NCI-H1417 (cell line): ENCODE results near the gene LRP1-AS.

Experiments used
- DNase-seq, 3 experiments: peaks; one replicate each; lab custom pipeline; 2025; lab: John Stamatoyannopoulos, UW

The LRP1-AS gene

DNA sequence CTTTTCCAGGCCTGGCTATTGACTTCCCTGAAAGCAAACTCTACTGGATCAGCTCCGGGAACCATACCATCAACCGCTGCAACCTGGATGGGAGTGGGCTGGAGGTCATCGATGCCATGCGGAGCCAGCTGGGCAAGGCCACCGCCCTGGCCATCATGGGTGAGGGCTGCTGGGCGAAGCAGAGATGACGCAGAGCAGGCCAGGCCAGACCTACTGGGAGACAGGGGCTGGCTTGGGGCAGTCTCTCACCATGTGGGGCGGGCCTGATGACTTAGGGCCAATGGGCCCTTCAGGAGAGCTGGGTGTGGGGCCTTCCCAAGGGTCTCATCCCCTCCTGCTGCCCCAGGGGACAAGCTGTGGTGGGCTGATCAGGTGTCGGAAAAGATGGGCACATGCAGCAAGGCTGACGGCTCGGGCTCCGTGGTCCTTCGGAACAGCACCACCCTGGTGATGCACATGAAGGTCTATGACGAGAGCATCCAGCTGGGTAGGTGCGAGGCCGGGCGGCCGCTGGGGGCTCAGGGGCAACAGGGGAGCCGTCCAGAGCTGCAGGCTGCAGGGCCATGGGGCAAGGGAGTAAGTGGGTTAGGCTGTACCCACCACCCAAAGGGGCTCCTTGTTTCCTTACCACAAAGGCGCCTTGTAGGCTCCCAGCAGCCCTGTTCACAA is 33.0 kb upstream of the LRP1-AS start:
- DNase-seq: no peak

DNA sequence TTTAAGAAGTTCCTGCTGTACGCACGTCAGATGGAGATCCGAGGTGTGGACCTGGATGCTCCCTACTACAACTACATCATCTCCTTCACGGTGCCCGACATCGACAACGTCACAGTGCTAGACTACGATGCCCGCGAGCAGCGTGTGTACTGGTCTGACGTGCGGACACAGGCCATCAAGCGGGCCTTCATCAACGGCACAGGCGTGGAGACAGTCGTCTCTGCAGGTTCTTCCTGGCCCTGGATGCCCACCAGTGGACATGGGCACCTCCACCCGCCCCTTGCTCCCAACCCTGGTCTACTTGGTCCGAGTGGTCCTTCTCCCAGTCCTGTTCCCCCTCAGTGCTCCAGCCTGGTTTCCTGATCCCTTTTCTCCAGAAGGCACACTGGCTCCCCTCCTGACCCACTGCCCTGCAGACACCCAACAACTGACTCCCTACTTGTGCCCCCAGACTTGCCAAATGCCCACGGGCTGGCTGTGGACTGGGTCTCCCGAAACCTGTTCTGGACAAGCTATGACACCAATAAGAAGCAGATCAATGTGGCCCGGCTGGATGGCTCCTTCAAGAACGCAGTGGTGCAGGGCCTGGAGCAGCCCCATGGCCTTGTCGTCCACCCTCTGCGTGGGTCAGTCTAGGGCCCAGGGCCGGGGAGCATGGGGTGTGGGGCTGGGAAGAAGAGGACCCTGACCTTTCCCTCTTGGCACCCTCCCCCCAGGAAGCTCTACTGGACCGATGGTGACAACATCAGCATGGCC is 32.1 kb upstream of the LRP1-AS start:
- no peak for DNase-seq

DNA sequence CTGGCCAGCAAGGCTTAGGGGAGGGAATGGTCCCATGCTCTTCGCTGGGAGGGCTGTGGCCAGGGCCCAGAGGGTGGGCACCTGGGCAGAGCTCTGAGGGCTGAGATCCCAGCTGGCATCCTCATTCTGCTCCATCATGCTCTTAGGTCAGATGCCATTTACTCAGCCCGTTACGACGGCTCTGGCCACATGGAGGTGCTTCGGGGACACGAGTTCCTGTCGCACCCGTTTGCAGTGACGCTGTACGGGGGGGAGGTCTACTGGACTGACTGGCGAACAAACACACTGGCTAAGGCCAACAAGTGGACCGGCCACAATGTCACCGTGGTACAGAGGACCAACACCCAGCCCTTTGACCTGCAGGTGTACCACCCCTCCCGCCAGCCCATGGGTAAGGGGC is 30.8 kb upstream of the LRP1-AS start:
- no peak for DNase-seq

DNA sequence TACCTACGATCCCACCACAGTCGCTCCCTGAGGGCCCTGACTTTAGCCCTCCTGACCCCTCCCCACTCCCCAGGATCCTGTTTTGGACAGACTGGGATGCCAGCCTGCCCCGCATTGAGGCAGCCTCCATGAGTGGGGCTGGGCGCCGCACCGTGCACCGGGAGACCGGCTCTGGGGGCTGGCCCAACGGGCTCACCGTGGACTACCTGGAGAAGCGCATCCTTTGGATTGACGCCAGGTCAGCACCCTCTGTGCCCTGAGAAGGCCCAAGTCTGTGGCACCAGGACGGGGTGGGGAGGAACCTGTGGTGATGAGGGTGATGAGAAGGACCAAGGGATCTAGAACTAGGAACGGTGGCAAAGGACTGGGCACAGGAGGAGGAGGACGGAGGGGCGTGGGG is 29.9 kb upstream of the LRP1-AS start:
- DNase-seq: no peak

DNA sequence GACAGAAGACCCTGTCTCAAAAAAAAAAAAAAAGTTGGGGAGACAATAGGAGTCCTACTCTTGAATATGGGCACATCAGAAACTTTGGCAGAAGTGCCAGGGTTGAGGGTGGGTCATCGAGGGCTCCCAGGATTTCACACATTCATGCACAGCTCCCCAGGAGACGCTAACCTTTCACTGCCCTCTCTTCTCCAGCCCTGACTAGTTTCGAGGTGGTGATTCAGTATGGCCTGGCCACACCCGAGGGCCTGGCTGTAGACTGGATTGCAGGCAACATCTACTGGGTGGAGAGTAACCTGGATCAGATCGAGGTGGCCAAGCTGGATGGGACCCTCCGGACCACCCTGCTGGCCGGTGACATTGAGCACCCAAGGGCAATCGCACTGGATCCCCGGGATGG is 29.4 kb upstream of the LRP1-AS start:
- DNase-seq: no peak

DNA sequence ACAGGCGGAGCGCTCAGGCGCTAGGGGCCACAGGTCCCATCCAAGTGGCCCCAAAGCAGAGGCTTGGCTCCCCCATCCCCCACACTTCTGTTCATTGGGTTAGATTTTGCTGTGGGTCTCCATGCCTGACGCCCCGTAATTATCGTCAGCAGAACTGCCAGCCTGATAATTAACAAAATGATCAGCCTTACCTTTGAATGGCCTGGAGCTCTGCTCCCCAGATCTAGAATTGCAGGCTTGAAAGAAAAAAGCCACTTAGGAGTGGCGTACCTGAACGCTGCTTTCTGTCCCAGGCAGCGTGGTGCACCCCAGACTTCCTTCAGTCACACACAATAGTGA is 28.7 kb upstream of the LRP1-AS start:
- no peak for DNase-seq

DNA sequence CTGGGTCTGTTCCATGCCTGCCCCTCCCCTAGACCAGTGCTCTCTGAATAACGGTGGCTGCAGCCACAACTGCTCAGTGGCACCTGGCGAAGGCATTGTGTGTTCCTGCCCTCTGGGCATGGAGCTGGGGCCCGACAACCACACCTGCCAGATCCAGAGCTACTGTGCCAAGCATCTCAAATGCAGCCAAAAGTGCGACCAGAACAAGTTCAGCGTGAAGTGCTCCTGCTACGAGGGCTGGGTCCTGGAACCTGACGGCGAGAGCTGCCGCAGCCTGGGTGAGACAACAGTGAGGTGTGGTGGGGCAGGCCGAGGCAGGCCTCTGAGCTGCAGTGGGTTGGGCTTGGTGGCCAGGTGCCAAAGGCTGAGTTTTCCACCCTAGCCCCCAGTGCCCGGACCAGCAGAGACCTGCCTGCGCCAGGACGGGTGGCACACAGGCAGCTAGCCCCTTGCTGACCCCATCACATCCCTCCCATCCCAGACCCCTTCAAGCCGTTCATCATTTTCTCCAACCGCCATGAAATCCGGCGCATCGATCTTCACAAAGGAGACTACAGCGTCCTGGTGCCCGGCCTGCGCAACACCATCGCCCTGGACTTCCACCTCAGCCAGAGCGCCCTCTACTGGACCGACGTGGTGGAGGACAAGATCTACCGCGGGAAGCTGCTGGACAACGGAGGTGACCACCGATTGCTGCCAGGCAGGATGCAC is 28.2 kb upstream of the LRP1-AS start:
- peak; percentile 89 to 93 (median 92) for DNase-seq

DNA sequence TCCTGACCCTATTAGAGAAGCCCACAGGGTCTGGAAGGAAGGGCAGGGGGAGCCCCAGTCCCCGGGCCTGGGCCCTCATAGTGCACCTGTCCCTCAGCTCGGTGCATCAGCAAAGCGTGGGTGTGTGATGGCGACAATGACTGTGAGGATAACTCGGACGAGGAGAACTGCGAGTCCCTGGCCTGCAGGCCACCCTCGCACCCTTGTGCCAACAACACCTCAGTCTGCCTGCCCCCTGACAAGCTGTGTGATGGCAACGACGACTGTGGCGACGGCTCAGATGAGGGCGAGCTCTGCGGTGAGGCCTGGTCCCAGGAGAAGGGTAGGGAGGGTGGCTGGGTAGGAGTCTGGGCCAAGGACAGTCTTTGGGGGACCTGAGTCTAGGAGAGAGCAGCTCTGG is 26.3 kb upstream of the LRP1-AS start:
- no peak for DNase-seq

DNA sequence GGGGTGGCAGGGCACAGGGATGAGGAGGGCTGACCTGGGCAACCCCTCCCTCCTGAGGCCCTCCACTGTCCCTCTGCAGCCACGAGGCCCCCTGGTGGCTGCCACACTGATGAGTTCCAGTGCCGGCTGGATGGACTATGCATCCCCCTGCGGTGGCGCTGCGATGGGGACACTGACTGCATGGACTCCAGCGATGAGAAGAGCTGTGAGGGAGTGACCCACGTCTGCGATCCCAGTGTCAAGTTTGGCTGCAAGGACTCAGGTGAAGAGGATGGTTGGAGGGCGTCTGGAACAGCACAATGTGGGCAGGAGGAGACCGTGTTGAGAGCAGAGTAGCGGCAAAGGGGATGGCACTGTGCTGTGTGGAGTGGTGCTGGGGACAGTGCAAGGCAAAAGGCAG is 25.7 kb upstream of the LRP1-AS start:
- DNase-seq: peak in 1 of 3 experiments; percentile 5

DNA sequence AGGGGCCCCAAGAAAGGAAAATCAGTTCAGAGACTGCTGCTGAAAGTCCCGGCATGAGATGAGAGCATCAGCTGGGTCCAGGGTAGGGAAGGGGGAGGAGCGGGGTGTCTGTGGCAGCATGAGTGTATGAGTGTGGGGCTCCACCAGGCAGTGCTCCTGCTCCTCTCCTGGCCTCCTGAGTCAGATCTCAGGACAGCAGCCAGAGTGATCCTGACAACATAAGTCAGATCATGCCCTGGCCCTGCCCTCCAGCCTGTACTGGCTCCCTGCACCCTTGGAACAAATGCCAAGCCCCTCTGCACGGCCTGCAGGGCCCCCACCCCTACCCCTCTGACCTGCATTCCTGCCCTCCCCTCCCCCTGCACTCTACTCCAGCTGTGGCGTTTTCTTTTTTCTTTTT is 24.2 kb upstream of the LRP1-AS start:
- DNase-seq: no peak

DNA sequence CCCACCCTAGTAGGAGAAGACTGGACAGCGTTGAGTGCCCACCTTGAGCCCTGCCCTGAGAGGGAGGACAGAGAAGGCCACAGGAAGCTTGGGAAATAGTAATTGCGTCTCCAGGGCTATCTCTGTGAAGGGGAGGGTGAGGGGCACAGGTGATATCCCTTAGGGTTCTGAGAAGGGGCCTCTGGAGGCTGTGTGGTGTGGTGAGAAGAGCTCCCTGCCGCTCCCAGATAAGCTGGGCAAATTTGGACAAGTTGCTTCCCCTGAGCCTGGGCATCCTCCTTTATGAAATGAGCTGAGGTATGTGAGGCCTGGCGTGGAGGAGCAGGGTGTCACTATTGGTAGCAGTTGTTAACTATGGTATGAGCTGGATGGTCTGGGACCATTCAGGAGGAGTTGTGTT is 23.5 kb upstream of the LRP1-AS start:
- DNase-seq: no peak

DNA sequence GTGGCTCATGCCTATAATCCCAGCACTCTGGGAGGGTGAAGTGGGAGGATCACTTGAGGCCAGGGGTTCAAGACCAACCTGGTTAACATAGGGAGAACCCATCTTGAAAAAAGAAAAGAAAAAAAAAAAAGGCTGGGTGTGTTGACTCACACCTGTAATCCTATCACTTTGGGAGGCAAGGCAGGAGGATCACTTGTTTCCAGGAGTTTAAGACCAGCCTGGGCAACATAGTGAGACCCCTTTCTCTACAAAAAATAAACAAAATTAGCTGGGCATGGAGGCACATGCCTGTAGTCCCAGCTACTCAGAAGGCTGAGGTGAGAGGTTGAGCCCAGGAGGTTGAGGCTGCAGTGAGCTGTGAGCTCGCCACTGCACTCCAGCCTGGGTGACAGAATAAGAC is 23.0 kb upstream of the LRP1-AS start:
- no peak for DNase-seq

DNA sequence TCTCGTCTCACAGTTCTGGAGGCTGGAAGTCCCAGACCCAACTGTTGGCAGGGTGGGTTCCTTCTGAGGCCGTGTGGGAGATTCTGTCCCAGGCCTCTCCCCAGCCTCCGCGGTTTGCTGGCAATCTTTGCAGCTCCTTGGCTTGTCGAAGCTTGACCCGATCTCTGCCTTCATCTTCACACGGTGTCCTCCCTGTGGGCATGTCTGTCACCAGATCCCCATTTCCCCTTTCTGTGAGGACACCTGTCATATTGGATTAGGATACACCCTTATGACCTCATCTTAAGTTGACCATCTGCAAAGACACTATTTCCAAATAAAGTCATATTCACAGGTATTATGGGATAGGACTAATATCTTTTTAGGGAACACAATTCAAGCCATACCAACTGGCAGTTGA is 22.6 kb upstream of the LRP1-AS start:
- no peak for DNase-seq

DNA sequence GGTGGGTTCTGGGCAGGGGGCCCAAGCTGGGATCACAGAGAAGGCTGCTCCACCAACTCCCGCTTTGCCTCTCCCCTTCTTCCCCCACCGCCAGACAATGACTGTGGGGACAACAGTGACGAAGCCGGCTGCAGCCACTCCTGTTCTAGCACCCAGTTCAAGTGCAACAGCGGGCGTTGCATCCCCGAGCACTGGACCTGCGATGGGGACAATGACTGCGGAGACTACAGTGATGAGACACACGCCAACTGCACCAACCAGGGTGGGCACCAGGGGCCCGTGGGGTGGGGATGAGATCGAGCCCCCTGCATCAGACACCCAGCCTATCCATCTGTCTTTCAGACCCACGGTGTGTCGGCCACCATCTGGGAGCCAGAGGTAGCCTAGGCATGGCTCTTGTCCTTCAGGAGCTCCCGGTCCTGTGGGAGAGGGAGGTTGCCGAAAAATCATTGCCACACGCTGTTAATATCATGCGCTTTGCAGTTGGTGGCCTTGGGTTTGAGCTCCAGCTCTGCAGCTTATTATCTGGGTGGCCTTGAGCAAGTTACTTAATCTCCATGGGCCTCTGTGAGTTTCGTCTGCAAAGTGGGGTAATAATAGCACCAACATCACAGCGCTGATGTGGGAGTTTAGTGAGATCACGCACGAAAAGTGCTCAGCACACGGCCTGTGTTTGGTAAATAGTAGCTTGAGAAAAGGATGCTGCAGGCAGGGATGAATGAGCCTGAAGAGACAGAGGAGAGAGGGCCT is 21.8 kb upstream of the LRP1-AS start:
- no peak for DNase-seq

DNA sequence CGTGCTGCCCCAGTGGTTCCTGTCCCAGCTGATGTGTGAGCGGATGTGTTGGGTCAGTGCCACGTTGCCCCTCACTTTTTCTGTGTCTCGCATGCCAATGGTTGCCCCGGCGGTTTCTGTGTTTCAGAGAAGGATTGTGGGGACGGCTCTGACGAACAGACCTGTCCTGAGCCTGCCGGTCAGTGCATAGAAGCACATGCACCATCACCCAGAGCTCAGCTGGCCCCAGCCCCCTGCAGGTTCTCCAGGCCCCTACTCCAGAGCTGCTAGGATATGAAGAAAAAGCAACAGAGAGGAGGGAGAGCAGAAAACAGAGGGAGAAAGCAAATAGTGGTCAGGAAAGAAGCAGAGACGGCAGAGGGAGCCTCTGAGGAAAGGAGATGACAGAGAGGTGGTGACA is 20.6 kb upstream of the LRP1-AS start:
- DNase-seq: no peak

DNA sequence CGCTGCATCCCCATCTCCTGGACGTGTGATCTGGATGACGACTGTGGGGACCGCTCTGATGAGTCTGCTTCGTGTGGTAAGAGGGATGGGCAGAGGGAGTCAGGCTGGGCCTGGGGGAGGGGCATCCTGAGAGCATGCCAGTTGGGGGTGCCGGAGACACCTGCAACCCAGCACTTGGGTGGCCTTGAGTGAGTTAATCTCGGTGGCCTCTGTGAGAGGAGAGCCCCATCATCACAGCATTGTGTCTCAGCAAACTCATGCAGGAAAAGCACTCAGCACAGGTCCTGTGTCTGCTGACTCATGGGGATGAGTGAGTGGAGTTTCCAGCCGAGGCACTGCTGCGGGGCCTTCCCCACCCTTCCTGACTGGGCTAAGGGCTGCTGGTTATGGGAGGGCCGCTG is 19.6 kb upstream of the LRP1-AS start:
- no peak for DNase-seq

DNA sequence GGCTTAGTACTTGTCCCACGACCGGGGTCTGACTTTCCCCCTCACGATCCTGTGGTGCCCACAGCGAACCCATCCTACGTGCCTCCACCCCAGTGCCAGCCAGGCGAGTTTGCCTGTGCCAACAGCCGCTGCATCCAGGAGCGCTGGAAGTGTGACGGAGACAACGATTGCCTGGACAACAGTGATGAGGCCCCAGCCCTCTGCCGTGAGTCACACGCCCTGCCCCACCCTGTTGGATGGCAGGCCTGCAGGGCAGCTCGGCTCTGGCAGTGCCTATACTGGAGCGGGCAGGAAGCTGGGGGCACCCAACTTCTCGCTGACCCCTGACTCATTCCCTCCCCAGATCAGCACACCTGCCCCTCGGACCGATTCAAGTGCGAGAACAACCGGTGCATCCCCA is 18.3 kb upstream of the LRP1-AS start:
- no peak for DNase-seq

DNA sequence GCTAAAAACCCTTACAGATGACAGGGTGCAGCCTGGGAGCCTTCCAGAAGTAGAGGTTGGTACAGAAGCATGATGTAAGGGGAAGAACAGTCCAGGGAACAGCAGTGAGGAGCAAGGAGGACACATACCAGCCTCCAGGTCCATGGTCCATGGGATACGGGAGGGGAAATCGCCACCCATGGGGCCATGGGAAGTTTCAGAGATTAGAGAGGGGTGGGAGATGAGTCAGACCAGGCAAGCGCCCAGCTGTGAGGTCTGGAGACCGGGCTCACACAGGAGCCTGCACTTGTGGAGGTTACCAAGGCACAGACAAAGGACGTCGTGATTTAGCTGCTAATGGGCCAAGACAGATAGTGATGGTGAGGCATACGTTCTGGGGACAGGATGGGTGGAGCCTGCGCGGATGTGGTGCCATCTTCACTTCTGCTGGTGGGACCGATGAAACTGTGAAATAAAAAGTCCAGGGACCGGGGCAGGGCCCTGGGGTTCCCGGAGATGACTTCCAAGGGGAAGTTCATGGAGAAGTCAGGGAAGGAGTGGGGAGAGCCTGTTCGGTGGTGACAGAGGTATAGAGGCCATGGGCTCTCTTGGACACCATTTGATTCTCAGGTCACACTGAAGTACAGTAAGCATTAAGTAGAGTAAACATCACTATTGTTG is 17.7 kb upstream of the LRP1-AS start:
- no peak for DNase-seq

DNA sequence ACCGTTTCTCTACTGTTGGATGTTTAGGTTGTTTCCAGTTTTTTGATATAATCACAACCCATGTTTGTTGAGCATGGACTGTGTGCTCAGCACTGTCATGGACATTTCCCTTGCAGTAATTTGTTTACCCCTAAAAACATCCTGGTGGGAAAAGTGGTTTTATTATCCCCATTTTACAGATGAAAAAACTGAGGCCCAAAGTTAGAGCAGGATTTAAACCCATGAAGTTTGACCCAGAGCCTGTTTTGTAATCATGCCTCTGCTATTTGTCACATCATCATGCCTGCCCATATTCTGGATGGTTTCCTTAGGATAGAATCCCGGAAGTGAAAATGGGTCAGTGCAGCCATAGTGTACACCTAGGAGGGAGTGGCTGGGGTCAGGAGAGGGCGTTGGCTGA is 17.0 kb upstream of the LRP1-AS start:
- no peak for DNase-seq

DNA sequence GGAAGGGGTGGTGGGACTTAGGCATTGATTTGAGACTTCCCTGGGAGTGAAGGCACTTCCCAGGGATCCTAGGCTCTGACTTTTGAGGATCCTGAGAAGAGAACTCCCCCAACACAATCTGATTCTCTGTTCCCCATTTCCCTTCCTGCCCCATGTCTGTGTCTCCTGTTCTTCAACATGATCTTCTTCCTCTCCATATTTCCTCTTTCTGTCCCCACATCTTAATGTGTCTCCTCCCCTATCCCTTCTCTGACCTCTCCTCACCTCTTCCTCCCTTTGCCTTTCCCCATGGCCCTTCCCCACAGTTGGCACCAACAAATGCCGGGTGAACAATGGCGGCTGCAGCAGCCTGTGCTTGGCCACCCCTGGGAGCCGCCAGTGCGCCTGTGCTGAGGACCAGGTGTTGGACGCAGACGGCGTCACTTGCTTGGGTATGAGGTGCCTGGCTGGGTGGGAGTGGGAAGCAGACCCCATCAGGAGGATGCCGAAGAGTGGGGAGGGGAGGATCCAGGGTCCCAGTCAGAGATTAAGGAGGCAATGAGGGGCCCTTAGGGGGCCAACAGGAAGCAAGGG is 15.2 kb upstream of the LRP1-AS start:
- no peak for DNase-seq

DNA sequence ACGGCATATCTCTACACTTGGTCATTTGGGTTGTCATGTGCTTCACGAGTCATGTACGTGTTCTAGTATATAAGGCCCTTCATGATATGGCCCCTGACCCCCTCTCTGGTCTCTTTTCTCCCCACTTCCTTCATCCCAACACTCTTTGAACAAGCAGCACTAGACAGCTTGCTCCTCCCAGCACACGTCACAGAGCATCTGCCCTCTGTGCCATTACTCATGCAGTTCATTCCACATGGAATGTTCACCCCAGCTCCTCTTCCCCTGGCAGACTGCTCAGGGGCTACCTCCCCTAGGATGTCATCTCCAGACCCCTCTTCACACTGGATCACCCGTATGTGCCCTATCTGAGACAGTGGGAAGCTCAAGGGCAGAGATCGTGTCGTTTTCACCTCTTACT is 14.1 kb upstream of the LRP1-AS start:
- DNase-seq: no peak

DNA sequence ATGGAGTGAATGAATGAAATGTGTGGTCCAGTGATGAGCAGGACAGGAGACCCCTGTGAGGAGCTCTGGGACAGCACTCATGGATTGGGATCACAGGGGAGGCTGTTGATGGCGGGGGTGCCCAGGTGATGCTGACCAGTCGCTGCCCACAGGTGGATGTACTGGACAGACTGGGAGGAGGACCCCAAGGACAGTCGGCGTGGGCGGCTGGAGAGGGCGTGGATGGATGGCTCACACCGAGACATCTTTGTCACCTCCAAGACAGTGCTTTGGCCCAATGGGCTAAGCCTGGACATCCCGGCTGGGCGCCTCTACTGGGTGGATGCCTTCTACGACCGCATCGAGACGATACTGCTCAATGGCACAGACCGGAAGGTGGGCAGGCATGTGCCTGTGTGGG is 13.3 kb upstream of the LRP1-AS start:
- DNase-seq: no peak
